ENCODE measurements around the gene SEZ6L2. TPM values are rescaled to one million over a fixed set of nuclear protein-coding genes. Genes with fewer than 3 reads are reported as not detected.

The SEZ6L2 gene
- total RNA-seq, 4 donors from 2014 or later, result 1.4 to 100 (median 3.1) TPM

DNA sequence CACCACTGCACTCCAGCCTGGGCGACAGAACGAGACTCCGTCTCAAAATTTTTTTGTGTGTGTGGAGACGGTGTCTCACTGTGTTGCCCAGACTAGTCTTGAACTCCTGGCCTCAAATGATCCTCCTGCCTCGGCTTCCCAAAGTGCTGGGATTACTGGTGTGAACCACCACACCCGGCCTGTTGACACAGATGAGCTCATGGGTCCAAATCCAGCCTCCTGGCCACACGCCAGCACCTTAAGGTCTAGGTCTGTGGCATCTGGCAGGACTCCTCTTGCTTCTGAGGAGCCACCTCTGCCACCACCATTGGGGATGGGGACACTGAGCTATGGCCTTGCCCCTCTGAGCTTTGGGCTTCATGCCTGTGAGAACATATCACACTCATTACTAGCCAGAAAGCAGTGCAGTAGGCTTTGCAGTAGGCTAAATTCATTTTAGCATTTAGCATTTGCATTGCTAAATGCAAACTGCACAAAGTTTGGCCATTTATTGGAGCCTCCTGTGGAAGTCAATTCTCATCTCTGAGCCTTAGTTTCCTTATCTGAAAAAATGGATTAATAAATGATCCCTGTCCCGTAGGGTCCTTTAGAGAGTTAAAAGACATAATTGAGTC is 30.8 kb downstream of the SEZ6L2 start:
- 56 to 82% methylated on average over 8 of the region's 8 CpGs for WGBS, 2 donors
- no peak for DNase-seq (ENCODE audit: low spot score in 2 of 2)
- no peak overlapping the region for H3K4me3 ChIP-seq (ENCODE audit: low read depth, poor library complexity, severe bottlenecking)
- intact Hi-C loops (cut with DNase I; ENCODE audit: low total_unique reads), result no loop called here
- TF ChIP-seq POLR2A (IDR thresholded peaks at IDR 0.05), result no peak
- TF ChIP-seq, protein P1, sequence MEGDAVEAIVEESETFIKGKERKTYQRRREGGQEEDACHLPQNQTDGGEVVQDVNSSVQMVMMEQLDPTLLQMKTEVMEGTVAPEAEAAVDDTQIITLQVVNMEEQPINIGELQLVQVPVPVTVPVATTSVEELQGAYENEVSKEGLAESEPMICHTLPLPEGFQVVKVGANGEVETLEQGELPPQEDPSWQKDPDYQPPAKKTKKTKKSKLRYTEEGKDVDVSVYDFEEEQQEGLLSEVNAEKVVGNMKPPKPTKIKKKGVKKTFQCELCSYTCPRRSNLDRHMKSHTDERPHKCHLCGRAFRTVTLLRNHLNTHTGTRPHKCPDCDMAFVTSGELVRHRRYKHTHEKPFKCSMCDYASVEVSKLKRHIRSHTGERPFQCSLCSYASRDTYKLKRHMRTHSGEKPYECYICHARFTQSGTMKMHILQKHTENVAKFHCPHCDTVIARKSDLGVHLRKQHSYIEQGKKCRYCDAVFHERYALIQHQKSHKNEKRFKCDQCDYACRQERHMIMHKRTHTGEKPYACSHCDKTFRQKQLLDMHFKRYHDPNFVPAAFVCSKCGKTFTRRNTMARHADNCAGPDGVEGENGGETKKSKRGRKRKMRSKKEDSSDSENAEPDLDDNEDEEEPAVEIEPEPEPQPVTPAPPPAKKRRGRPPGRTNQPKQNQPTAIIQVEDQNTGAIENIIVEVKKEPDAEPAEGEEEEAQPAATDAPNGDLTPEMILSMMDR (IDR thresholded peaks at IDR 0.05), result no peak

DNA sequence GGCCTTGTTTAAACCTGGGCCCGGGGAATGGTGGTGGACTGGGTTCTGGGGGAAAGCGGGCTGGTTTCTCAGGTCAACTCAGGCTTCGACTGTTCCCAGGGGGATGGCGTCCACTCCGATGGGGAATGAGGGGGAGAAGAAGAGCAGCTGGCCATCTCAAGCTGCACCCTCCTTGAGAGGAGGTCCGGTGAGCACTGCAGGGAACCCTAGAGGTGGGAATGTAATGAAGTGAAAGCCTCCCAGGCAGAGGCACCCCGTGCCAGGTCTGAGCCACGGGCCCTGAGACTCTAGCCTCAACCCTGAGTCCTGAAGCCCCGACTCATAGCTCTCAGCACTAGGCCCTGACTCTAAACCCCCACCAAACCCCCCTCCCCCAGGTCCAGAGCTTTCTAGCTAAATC is 35.1 kb downstream of the SEZ6L2 start:
- H3K4me3 ChIP-seq (ENCODE audit: low read depth, poor library complexity, severe bottlenecking), result no peak overlapping the region
- intact Hi-C loops (cut with DNase I; ENCODE audit: low total_unique reads), result no loop called here
- no peak for DNase-seq (ENCODE audit: low spot score in 2 of 2)
- TF ChIP-seq, protein P1 (IDR thresholded peaks at IDR 0.05), result no peak
- no peak for TF ChIP-seq POLR2A (IDR thresholded peaks at IDR 0.05)
- WGBS, 2 donors, result 80% methylated on average over 9 of the region's 9 CpGs

DNA sequence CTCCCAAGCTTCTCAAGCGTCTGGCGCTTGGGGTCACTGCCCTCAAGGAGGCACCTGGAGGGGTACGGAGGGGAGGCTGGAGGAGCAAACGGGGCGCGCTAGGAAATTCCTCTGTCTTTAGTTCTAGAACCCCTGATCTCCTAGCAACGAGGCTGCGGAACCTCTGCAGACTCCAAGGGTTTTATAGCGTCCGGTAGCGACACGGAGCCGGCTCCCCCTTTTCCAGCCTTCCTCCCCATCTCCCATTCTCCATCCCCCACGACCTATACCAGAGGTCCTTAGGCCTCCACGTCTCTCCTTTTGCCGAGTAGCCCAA is 35.7 kb downstream of the SEZ6L2 start:
- DNase-seq (ENCODE audit: low spot score in 2 of 2), result no peak
- 34 to 53% methylated on average over 8 to 16 of the region's 16 CpGs for WGBS, 2 donors
- H3K4me3 ChIP-seq (ENCODE audit: low read depth, poor library complexity, severe bottlenecking), result no peak overlapping the region
- no peak for TF ChIP-seq POLR2A (IDR thresholded peaks at IDR 0.05)
- TF ChIP-seq, protein P1 (IDR thresholded peaks at IDR 0.05), result no peak
- intact Hi-C loops (cut with DNase I; ENCODE audit: low total_unique reads), result no loop called here

DNA sequence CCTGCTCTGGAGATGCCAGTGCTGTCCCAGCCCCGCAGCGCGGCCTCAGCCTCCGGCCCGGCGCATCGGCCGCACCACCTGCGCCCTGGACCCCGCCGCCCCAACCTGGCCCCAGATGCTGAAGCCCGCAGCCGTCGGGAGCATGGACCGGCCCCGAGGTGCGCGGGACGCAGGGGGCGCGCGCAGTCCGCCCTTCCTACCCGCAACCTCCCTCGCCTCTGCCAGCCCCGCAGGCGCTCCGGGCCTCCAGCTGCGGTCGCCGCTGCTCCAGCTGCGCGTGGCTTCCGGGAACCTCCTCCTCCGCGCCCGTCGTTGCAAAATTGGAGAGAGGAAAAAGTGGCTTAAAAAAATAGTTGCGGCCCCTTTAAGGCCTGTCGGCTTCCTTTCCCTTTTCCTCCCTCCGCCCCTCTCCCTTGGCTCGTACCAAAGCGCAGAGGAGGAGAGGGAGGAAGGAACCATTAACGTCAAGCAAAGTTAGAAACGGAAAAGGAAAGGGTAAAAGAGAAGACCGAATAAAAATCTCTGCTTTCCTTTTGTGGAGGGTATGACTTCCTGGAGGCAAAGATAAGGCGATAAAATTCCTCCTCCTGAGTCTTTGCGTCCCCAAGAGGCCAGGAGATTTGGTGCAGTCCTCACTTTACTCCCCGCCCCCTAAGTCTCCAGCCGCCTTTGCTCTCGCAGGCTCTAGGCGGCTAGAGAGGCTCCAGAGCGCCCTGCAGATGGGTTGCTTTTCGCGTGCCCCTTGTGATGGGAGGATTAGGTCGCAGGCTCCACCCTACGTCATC is 36.3 kb downstream of the SEZ6L2 start, which contains the start of gene CDIPT:
Gene CDIPT (minus strand): TSS at position 343 of the 785 bp plus-strand sequence. CDS start 369 bp downstream, outside the sequence.
- WGBS, 2 donors, result 0 to 1% methylated on average over 42 to 43 of the region's 57 CpGs
- peak; percentile 94 to 98 for DNase-seq (ENCODE audit: low spot score in 2 of 2)
- peak within 1 kb of the TSS; percentile 48 for H3K4me3 ChIP-seq (ENCODE audit: low read depth, poor library complexity, severe bottlenecking)
- no peak for TF ChIP-seq POLR2A (IDR thresholded peaks at IDR 0.05)
- TF ChIP-seq, protein P1 (IDR thresholded peaks at IDR 0.05), result peak in 1 of 3 donors; percentile 95
- intact Hi-C loops (cut with DNase I; ENCODE audit: low total_unique reads), result no loop called here

DNA sequence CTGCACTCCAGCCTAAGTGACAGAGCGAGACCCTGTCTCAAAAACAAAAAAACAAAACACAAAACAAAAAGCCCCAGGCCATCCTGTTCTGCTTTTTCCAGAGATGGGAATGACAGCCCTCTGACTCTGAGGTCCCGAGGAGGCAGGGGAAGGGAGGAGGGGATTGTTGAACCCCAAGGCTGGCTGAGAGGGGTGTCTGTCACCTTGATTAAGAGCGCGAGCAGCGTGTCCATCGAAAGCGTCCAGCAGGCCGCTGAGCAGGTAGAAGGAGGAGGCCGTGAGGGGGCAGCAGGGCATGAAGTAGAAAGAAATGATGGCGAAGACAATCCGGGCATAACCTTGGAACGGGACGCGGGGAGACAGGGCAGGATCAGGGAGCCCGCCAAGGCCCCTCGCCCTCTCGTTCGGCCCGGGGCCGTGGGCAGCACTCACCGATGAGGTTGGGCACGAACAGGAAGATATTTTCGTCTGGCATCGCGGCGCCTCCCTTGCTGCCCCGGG is 36.9 kb downstream of the SEZ6L2 start:
- intact Hi-C loops (cut with DNase I; ENCODE audit: low total_unique reads), result no loop called here
- DNase-seq (ENCODE audit: low spot score in 2 of 2), result no peak
- peak overlapping the region; percentile 48 for H3K4me3 ChIP-seq (ENCODE audit: low read depth, poor library complexity, severe bottlenecking)
- WGBS, 2 donors, result 1% methylated on average over 25 to 27 of the region's 27 CpGs
- no peak for TF ChIP-seq POLR2A (IDR thresholded peaks at IDR 0.05)
- TF ChIP-seq, protein P1 (IDR thresholded peaks at IDR 0.05), result no peak
